HG03108 (cell line): ENCODE data around the gene RASA2.
"Not testable (repeated sequence)": the region's sequence is repeated elsewhere in the genome, so short reads cannot be mapped to it uniquely, and the experiment has no call there.

ENCODE experiments used
- ATAC-seq: cut with Tn5 transposase; IDR thresholded peaks from one replicate; pipeline ENCODE4 v1.9.1; 2021; ENCODE audit warnings: moderate library complexity; ENCODE audit not compliant: unreplicated experiment

RASA2 gene

GRCh38 chr3:141575879-141576743, 89.3 kb downstream of the RASA2 start:
- no peak for ATAC-seq

- ATAC-seq = no peak
These were observed 89.9 kb downstream of the RASA2 start for GRCh38 chr3:141576744-141577052.

- ATAC-seq = no peak
These were observed 91.6 kb downstream of the RASA2 start for GRCh38 chr3:141578202-141578973.

- ATAC-seq = no peak
These were observed 107.5 kb downstream of the RASA2 start for GRCh38 chr3:141594357-141594756.

GRCh38 chr3:141597931-141598330, 111.1 kb downstream of the RASA2 start:
- no peak for ATAC-seq

GRCh38 chr3:141600331-141600730, 113.5 kb downstream of the RASA2 start:
- ATAC-seq = no peak

GRCh38 chr3:141602706-141603105, 115.9 kb downstream of the RASA2 start:
- no peak for ATAC-seq

GRCh38 chr3:141603473-141604035, 116.7 kb downstream of the RASA2 start:
- no peak for ATAC-seq

- ATAC-seq = no peak
These were observed 119.1 kb downstream of the RASA2 start for GRCh38 chr3:141605883-141606282.

- ATAC-seq = no peak
These were observed 121.6 kb downstream of the RASA2 start for GRCh38 chr3:141608438-141608837.

- ATAC-seq = no peak
These were observed 124.1 kb downstream of the RASA2 start for GRCh38 chr3:141610939-141611338.

GRCh38 chr3:141618103-141618910, 131.5 kb downstream of the RASA2 start:
- ATAC-seq = no peak

GRCh38 chr3:141618938-141619337, 132.1 kb downstream of the RASA2 start:
- ATAC-seq = no peak

- ATAC-seq = no peak
These were observed 132.6 kb downstream of the RASA2 start for GRCh38 chr3:141619450-141619849.

- no peak for ATAC-seq
These were observed 136.9 kb downstream of the RASA2 start for GRCh38 chr3:141623691-141624090.

- no peak for ATAC-seq
These were observed 138.7 kb downstream of the RASA2 start for GRCh38 chr3:141625506-141625905.

GRCh38 chr3:141628334-141628733, 141.5 kb downstream of the RASA2 start:
- not testable (repeated sequence) for ATAC-seq

GRCh38 chr3:141628868-141629441, 142.1 kb downstream of the RASA2 start:
- not testable (repeated sequence) for ATAC-seq

GRCh38 chr3:141629976-141630375, 143.1 kb downstream of the RASA2 start:
- ATAC-seq = no peak

- ATAC-seq = no peak
These were observed 146.1 kb downstream of the RASA2 start for GRCh38 chr3:141632779-141633374.
